OCI-LY7 (cell line): ENCODE measurements around the gene CCDC74B. TPM values are rescaled to one million over a fixed set of nuclear protein-coding genes. Genes with fewer than 3 reads are reported as not detected.
"Not testable (repeated sequence)": the region's sequence is repeated elsewhere in the genome, so short reads cannot be mapped to it uniquely, and the experiment has no call there.

ENCODE experiments used
- BruUV-seq: library from RNA; stranded (reverse); fragments of 400-500 nt; replicated peaks from 2 replicates; lab custom pipeline; 2021; lab: Mats Ljungman, UMichigan
- CTCF ChIA-PET: fragments of 300-600 bp; sonication (Branson Sonifier 250); formaldehyde crosslinking; loops from one replicate; lab custom pipeline; 2022; ENCODE audit warnings: antibody characterized with exemption; ENCODE audit not compliant: unreplicated experiment; lab: Charles Lee
- POLR2A ChIA-PET: fragments of 300-600 bp; sonication (Branson Sonifier 250); formaldehyde crosslinking; loops from one replicate; lab custom pipeline; 2022; ENCODE audit warnings: antibody characterized with exemption; lab: Charles Lee
- DNase-seq: peaks from one replicate; pipeline ENCODE4 v3.0.0-alpha.2; 2015; ENCODE audit warnings: low spot score
- H2AFZ ChIP-seq: fragments of 200-600 bp; sonication (generic), shearing (Covaris generic); 2 replicates; pipeline ENCODE4 v1.6.1; 2014; ENCODE audit warnings: mild to moderate bottlenecking, antibody characterized with exemption, low read length, moderate library complexity
- H3K27ac ChIP-seq: fragments of 200-600 bp; sonication (generic); 2 replicates; pipeline ENCODE4 v1.5.1; 2014; ENCODE audit warnings: mixed run types, low read depth, mild to moderate bottlenecking, moderate library complexity, low read length, inconsistent platforms; ENCODE audit not compliant: poor library complexity, severe bottlenecking
- H3K36me3 ChIP-seq: fragments of 200-600 bp; sonication (generic); 2 replicates; pipeline ENCODE4 v1.6.1; 2014; ENCODE audit warnings: mild to moderate bottlenecking, antibody characterized with exemption, low read length, moderate library complexity, mixed read lengths; ENCODE audit not compliant: insufficient read depth
- H3K4me1 ChIP-seq: fragments of 200-600 bp; sonication (generic); 2 replicates; pipeline ENCODE4 v1.5.1; 2014; ENCODE audit warnings: mild to moderate bottlenecking, low read length; ENCODE audit not compliant: insufficient read depth, poor library complexity, severe bottlenecking
- H3K4me2 ChIP-seq: fragments of 200-600 bp; sonication (generic); 2 replicates; pipeline ENCODE4 v1.6.1; 2014; ENCODE audit warnings: mild to moderate bottlenecking, low read length
- H3K4me3 ChIP-seq: fragments of 200-600 bp; sonication (generic); 2 replicates; pipeline ENCODE4 v1.5.1; 2014; ENCODE audit warnings: mild to moderate bottlenecking, low read depth, low read length; ENCODE audit not compliant: poor library complexity, severe bottlenecking
- H3K79me2 ChIP-seq: fragments of 200-600 bp; sonication (generic); 2 replicates; pipeline ENCODE4 v1.6.1; 2016; ENCODE audit warnings: low read depth, mild to moderate bottlenecking, low read length, moderate library complexity, mixed read lengths; ENCODE audit not compliant: insufficient read depth
- H3K9me2 ChIP-seq: fragments of 200-600 bp; sonication (generic); 2 replicates; pipeline ENCODE4 v1.6.1; 2016; ENCODE audit warnings: mild to moderate bottlenecking, low read length, mixed read lengths; ENCODE audit not compliant: insufficient read depth
- H3K9me3 ChIP-seq: fragments of 200-600 bp; sonication (generic); 2 replicates; pipeline ENCODE4 v1.6.1; 2014; ENCODE audit warnings: mild to moderate bottlenecking, mixed run types, low read length, mixed read lengths
- H4K20me1 ChIP-seq: fragments of 200-600 bp; sonication (generic); 2 replicates; pipeline ENCODE4 v1.6.1; 2014; ENCODE audit warnings: mild to moderate bottlenecking, antibody characterized with exemption, low read length, moderate library complexity, mixed read lengths; ENCODE audit not compliant: insufficient read depth
- EZH2phosphoT487 ChIP-seq: fragments of 200-600 bp; sonication (generic); IDR thresholded peaks from 2 replicates; pipeline ENCODE4 v1.6.1; 2018; ENCODE audit warnings: low read depth, borderline replicate concordance, mild to moderate bottlenecking, mixed run types, antibody characterized with exemption, low read length, moderate library complexity, mixed read lengths
- intact Hi-C: fragments of 100-400 bp; cut with micrococcal nuclease; formaldehyde crosslinking; loops from one replicate; pipeline ENCODE4 v1.10.0; 2022; ENCODE audit not compliant: unreplicated experiment
- total RNA-seq, 2 experiments: library from RNA; depleted of rRNA in 1 of 2; stranded (reverse); fragments of >200 nt in 1 of 2; shearing (Covaris generic) in 1 of 2; gene quantifications; 2 replicates each; pipeline ENCODE4 v1.2.3, GENCODE V29; 2014 to 2022
- TF ChIP-seq, protein P1 (sequence below): fragments of 200-600 bp; sonication (generic); conservative IDR thresholded peaks from 2 replicates; pipeline ENCODE4 v1.5.1; 2014; ENCODE audit warnings: mild to moderate bottlenecking, antibody characterized with exemption, low read length, moderate library complexity, mixed read lengths

The CCDC74B gene
- total RNA-seq, 2 experiments from 2014 or later: 2.4 to 2.6 TPM

DNA sequence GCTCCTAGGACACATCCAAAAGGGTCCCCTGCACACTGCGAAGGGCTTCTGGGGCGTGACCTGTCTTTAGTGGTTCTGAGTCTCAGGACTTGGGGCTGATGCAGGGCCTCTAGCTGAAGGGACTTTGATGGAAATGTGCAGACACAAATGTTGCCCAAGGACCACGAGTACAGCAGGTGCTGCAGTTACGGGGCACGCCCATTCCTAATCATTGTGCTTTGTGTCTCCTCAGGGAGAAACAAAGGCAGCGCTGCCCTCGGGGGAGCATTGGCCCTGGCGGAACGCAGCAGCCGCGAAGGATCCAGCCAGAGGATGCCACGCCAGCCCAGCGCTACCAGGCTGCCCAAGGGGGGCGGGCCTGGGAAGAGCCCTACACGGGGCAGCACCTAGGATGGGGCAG, 45.3 kb upstream of the CCDC74B start:
- ChIA-PET POLR2A (no interaction called here), CTCF (no interaction called here)
- H3K79me2 ChIP-seq: no peaks in the 10 kb centered on the region
- H3K27ac ChIP-seq: no peak overlapping the region
- no peak overlapping the region for H3K4me3 ChIP-seq
- H4K20me1 ChIP-seq: no peaks in the 10 kb centered on the region
- H3K9me2 ChIP-seq: no peaks in the 10 kb centered on the region
- no peaks in the 10 kb centered on the region for H3K9me3 ChIP-seq
- H3K4me1 ChIP-seq: no peaks in the 10 kb centered on the region
- intact Hi-C loops: no loop called here
- no peak for DNase-seq
- no peaks in the 10 kb centered on the region; the same call in 1 of the 2 replicates for H3K36me3 ChIP-seq
- no peak for TF ChIP-seq EZH2phosphoT487
- TF ChIP-seq, protein P1, sequence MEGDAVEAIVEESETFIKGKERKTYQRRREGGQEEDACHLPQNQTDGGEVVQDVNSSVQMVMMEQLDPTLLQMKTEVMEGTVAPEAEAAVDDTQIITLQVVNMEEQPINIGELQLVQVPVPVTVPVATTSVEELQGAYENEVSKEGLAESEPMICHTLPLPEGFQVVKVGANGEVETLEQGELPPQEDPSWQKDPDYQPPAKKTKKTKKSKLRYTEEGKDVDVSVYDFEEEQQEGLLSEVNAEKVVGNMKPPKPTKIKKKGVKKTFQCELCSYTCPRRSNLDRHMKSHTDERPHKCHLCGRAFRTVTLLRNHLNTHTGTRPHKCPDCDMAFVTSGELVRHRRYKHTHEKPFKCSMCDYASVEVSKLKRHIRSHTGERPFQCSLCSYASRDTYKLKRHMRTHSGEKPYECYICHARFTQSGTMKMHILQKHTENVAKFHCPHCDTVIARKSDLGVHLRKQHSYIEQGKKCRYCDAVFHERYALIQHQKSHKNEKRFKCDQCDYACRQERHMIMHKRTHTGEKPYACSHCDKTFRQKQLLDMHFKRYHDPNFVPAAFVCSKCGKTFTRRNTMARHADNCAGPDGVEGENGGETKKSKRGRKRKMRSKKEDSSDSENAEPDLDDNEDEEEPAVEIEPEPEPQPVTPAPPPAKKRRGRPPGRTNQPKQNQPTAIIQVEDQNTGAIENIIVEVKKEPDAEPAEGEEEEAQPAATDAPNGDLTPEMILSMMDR: no peak
- BruUV-seq: no TSS peak
- H3K4me2 ChIP-seq: no peak overlapping the region
- no peak overlapping the region for H2AFZ ChIP-seq

DNA sequence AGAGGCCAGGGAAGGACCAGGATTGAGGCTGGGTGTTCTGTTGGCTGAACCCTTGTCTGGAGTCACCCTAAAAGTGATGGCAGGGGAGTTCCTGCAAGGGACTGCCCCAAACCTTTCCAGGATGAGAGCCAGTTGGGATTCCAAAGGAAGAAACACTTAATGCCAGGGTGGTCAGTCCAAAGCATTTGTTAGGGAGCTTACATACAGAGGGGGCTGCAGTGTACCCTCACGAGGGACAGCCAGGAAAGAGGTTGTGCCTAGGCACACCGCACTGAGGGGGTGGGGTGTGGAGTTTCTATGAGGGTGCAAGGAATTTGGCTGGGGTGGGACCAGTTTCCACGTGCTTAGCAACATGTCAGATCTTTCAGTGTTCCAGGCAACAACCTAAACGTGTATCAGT, 44.0 kb upstream of the CCDC74B start:
- DNase-seq, H3K4me3 ChIP-seq, BruUV-seq, H3K36me3 ChIP-seq, H3K4me1 ChIP-seq, H3K4me2 ChIP-seq, H4K20me1 ChIP-seq, H3K27ac ChIP-seq, H3K9me2 ChIP-seq, CTCF ChIA-PET, H2AFZ ChIP-seq, H3K79me2 ChIP-seq, POLR2A ChIA-PET, H3K9me3 ChIP-seq, intact Hi-C loops: not testable (repeated sequence)

DNA sequence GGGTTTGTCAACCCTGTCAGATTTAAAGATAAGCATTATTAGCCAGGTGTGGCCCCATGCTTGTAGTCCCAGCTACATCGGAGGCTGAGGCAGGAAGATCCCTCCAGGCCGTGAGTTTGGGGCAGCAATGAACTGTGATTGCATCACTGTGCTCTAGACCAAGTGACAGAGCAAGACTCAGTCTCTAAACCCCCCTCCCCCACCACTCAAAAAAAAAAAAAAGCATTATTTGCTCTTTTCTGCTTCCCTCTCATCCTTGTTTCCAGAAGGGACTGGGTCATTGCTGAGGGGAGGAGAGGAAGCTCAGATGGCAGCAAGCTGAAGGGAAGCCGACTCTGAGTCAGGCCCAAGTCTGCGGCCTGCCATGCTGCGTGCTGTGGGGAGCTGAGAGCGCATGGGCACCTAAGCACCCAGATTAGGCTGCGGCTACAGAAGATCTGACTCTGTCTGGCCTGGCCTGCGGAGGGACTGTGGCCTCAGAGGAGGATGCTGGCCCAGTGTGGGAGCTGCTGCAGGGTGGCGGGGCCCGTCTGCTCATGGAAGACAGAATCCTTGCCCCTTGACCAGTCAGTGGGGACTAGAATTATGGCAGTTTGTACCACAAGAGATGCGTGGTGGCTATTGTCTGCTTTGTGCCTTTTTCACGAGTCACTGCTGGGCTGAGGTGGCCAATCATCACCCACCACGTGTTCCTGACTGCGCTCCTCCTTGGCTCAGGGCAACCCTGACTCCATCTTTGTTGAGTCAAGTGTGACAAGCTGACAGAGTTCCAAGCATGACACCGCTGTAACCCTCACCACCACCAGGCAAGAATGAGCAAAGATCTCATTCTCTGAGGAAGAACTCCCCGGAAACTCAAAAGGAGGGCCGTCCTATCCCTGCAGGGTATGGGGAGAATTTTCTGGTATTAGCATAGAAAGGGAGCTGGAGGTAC, 43.2 kb upstream of the CCDC74B start:
- H3K4me2 ChIP-seq, intact Hi-C loops, H3K9me3 ChIP-seq, H3K4me1 ChIP-seq, H4K20me1 ChIP-seq, BruUV-seq, DNase-seq, H2AFZ ChIP-seq, H3K4me3 ChIP-seq, H3K9me2 ChIP-seq, H3K27ac ChIP-seq, POLR2A ChIA-PET, CTCF ChIA-PET: not testable (repeated sequence)
- Histone ChIP-seq H3K79me2 (peaks cover 15% of the 10 kb centered on the region), H3K36me3 (peaks cover 13% of the 10 kb centered on the region)
